ENCODE data around the gene ST8SIA5.

Gene ST8SIA5

DNA sequence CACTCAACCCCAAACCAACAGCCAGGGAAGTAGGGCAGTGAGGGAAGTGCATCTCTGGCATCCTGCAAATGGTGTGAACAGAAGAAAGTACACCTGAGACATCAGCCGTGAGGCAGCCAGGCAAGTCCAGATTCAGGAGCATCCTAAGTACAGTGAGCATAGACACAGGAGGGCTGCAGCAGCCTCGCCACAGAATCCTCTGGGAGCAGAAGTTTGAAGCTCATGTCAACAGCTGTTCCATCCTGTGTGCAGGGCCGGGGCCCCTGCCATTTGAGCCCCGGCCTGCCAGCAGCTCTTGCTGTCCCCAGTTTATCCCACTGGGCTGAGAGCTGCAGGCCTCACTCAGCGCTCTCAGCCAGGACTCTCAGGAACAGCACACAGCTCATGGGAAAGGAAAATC, 114.3 kb downstream of the ST8SIA5 start:
- TF ChIP-seq RAD21 (IDR thresholded peaks at IDR 0.05; ENCODE audit: low read depth) (no peak), TEAD4 (IDR thresholded peaks at IDR 0.05) (no peak), ZBTB7A (IDR thresholded peaks at IDR 0.05; ENCODE audit: low read depth) (no peak), YY1 (IDR thresholded peaks at IDR 0.05; ENCODE audit: low read depth) (no peak), CREB1 (IDR thresholded peaks at IDR 0.05; ENCODE audit: low read depth) (no peak), NFIC (IDR thresholded peaks at IDR 0.05) (no peak), EGR1 (IDR thresholded peaks at IDR 0.05) (no peak), TCF12 (IDR thresholded peaks at IDR 0.05; ENCODE audit: low read depth) (no peak), FOXM1 (IDR thresholded peaks at IDR 0.05; ENCODE audit: borderline replicate concordance, low read depth) (no peak), TAF1 (IDR thresholded peaks at IDR 0.05; ENCODE audit: low read depth) (no peak), CEBPB (IDR thresholded peaks at IDR 0.05) (no peak), EP300 (IDR thresholded peaks at IDR 0.05; ENCODE audit: borderline replicate concordance) (no peak)
- TF ChIP-seq, protein P1, sequence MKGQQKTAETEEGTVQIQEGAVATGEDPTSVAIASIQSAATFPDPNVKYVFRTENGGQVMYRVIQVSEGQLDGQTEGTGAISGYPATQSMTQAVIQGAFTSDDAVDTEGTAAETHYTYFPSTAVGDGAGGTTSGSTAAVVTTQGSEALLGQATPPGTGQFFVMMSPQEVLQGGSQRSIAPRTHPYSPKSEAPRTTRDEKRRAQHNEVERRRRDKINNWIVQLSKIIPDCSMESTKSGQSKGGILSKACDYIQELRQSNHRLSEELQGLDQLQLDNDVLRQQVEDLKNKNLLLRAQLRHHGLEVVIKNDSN (IDR thresholded peaks at IDR 0.05): no peak
- TF ChIP-seq, protein P2, sequence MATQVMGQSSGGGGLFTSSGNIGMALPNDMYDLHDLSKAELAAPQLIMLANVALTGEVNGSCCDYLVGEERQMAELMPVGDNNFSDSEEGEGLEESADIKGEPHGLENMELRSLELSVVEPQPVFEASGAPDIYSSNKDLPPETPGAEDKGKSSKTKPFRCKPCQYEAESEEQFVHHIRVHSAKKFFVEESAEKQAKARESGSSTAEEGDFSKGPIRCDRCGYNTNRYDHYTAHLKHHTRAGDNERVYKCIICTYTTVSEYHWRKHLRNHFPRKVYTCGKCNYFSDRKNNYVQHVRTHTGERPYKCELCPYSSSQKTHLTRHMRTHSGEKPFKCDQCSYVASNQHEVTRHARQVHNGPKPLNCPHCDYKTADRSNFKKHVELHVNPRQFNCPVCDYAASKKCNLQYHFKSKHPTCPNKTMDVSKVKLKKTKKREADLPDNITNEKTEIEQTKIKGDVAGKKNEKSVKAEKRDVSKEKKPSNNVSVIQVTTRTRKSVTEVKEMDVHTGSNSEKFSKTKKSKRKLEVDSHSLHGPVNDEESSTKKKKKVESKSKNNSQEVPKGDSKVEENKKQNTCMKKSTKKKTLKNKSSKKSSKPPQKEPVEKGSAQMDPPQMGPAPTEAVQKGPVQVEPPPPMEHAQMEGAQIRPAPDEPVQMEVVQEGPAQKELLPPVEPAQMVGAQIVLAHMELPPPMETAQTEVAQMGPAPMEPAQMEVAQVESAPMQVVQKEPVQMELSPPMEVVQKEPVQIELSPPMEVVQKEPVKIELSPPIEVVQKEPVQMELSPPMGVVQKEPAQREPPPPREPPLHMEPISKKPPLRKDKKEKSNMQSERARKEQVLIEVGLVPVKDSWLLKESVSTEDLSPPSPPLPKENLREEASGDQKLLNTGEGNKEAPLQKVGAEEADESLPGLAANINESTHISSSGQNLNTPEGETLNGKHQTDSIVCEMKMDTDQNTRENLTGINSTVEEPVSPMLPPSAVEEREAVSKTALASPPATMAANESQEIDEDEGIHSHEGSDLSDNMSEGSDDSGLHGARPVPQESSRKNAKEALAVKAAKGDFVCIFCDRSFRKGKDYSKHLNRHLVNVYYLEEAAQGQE (IDR thresholded peaks at IDR 0.05; ENCODE audit: low read depth): no peak
- TF ChIP-seq, protein P3, sequence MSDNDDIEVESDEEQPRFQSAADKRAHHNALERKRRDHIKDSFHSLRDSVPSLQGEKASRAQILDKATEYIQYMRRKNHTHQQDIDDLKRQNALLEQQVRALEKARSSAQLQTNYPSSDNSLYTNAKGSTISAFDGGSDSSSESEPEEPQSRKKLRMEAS (IDR thresholded peaks at IDR 0.05): no peak

DNA sequence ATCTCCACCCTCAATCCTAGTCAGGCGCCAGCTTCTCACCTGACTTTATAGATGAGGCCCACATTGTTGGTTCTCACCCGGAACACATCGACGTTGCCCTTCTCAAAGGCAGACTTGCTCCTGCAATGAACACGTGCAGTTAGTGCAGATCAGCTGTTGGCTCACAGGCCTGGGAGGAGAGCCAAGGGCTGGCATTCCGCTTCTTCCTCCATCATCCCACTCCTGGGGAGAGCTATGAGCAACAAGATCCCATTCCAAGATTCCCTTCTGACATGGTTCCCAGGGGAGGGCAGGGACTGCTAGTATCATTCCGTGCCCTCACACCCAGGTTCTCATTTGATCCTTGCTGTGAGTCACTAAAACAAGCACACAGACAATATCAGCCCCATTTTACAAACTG, 114.9 kb downstream of the ST8SIA5 start:
- TF ChIP-seq CEBPB (IDR thresholded peaks at IDR 0.05) (no peak), CREB1 (IDR thresholded peaks at IDR 0.05; ENCODE audit: low read depth) (no peak), FOXM1 (IDR thresholded peaks at IDR 0.05; ENCODE audit: borderline replicate concordance, low read depth) (no peak), TCF12 (IDR thresholded peaks at IDR 0.05; ENCODE audit: low read depth) (no peak), TEAD4 (IDR thresholded peaks at IDR 0.05) (no peak), EP300 (IDR thresholded peaks at IDR 0.05; ENCODE audit: borderline replicate concordance) (no peak), NFIC (IDR thresholded peaks at IDR 0.05) (no peak), RAD21 (IDR thresholded peaks at IDR 0.05; ENCODE audit: low read depth) (no peak), EGR1 (IDR thresholded peaks at IDR 0.05) (no peak), YY1 (IDR thresholded peaks at IDR 0.05; ENCODE audit: low read depth) (no peak), TAF1 (IDR thresholded peaks at IDR 0.05; ENCODE audit: low read depth) (no peak), ZBTB7A (IDR thresholded peaks at IDR 0.05; ENCODE audit: low read depth) (no peak)
- TF ChIP-seq, protein P3 (IDR thresholded peaks at IDR 0.05): no peak
- TF ChIP-seq, protein P2 (IDR thresholded peaks at IDR 0.05; ENCODE audit: low read depth): no peak
- TF ChIP-seq, protein P1 (IDR thresholded peaks at IDR 0.05): no peak

DNA sequence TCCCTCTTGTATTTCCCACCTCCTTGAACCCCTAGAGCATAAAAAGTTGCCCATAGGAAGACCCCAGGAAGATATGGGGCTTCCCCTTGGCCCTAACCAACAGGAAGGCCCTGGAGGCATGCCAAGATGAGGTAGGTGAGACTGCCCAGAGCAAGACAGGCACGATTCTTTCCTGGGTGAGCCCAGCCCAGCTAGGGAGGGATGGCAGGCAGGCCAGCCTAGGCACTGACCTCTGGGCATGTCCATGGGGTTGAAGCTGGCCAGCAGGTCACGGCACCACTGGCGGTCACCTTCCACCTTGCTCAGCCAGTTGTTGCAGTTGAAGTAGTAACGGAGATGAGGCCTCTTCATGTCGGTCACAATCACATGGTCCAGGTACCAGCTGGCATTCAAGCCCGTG, 117.5 kb downstream of the ST8SIA5 start:
- no peak for TF ChIP-seq TEAD4 (IDR thresholded peaks at IDR 0.05)
- TF ChIP-seq RAD21 (IDR thresholded peaks at IDR 0.05; ENCODE audit: low read depth): no peak
- no peak for TF ChIP-seq CEBPB (IDR thresholded peaks at IDR 0.05)

DNA sequence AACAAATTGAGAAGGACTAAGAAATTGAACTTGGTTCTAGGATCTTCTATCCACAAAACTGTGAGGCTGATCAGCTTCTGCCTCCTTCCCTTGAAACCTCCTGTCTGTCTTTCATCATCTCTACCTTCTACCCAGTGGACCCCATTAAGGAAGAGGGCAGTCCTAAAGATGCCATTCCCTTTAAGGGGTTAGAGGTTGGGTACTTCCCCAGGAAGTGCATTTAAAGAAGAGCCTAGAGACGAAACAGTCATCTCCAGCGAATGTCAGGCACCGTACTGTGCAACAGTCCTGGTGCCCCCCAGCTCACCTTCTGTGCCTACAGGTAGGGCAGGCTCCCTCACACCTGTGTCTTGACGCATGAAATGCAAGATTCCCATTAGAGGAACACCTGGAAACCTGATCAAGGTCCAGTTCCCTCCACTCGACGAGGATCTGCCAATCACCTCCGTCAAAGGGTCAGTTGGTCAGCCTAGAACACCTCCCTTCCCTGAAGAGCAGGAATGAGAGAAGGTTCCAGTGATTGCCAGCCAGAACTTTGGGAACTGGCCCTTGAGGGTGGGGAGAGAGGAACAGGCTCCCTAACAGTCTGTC, 120.7 kb downstream of the ST8SIA5 start:
- TF ChIP-seq TAF1 (IDR thresholded peaks at IDR 0.05; ENCODE audit: low read depth) (no peak), CEBPB (IDR thresholded peaks at IDR 0.05) (no peak), YY1 (IDR thresholded peaks at IDR 0.05; ENCODE audit: low read depth) (no peak), TCF12 (IDR thresholded peaks at IDR 0.05; ENCODE audit: low read depth) (no peak), TEAD4 (IDR thresholded peaks at IDR 0.05) (no peak), FOXM1 (IDR thresholded peaks at IDR 0.05; ENCODE audit: borderline replicate concordance, low read depth) (no peak), NFIC (IDR thresholded peaks at IDR 0.05) (no peak), CREB1 (IDR thresholded peaks at IDR 0.05; ENCODE audit: low read depth) (no peak)
- TF ChIP-seq, protein P1 (IDR thresholded peaks at IDR 0.05): no peak
- TF ChIP-seq, protein P2 (IDR thresholded peaks at IDR 0.05; ENCODE audit: low read depth): no peak
